MM.1S (cell line): ENCODE results near the gene TNFRSF8.

Source experiments
- EZH2 ChIP-seq: fragments of 300-600 bp; sonication (generic); optimal IDR thresholded peaks from 2 replicates; pipeline ENCODE3; 2017; ENCODE audit warnings: low read depth, mild to moderate bottlenecking, antibody characterized with exemption, low read length, mixed read lengths
- EZH2phosphoT487 ChIP-seq: fragments of 300-600 bp; sonication (generic); IDR thresholded peaks from 2 replicates; pipeline ENCODE4 v1.6.1; 2018; ENCODE audit warnings: antibody characterized with exemption, low read length
- TF ChIP-seq, protein P1 (sequence below): fragments of 300-600 bp; sonication (generic); IDR thresholded peaks from 2 replicates; pipeline ENCODE4 v1.5.1; 2016; ENCODE audit warnings: antibody characterized with exemption, low read length, mixed read lengths

- TF ChIP-seq, protein P1, sequence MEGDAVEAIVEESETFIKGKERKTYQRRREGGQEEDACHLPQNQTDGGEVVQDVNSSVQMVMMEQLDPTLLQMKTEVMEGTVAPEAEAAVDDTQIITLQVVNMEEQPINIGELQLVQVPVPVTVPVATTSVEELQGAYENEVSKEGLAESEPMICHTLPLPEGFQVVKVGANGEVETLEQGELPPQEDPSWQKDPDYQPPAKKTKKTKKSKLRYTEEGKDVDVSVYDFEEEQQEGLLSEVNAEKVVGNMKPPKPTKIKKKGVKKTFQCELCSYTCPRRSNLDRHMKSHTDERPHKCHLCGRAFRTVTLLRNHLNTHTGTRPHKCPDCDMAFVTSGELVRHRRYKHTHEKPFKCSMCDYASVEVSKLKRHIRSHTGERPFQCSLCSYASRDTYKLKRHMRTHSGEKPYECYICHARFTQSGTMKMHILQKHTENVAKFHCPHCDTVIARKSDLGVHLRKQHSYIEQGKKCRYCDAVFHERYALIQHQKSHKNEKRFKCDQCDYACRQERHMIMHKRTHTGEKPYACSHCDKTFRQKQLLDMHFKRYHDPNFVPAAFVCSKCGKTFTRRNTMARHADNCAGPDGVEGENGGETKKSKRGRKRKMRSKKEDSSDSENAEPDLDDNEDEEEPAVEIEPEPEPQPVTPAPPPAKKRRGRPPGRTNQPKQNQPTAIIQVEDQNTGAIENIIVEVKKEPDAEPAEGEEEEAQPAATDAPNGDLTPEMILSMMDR, result no peak
- TF ChIP-seq EZH2, result no peak
- TF ChIP-seq EZH2phosphoT487, result no peak
Measured at GRCh38 chr1:12143631-12144155, 80.6 kb downstream of the TNFRSF8 start.
